SK-N-MC (cell line): Measurements from ENCODE around the gene RPS14.

Experiments used
- DNase-seq: peaks from one replicate; pipeline ENCODE4 v3.0.0-alpha.2; 2011; ENCODE audit warnings: low read depth, low spot score
- H3K27ac ChIP-seq: fragments of 200-600 bp; sonication (generic); 2 replicates; pipeline ENCODE4 v1.5.1; 2016; ENCODE audit warnings: mixed run types
- H3K36me3 ChIP-seq: fragments of 200-600 bp; sonication (generic); 2 replicates; pipeline ENCODE4 v1.6.1; 2017; ENCODE audit warnings: antibody characterized with exemption, low read length, mixed read lengths; ENCODE audit not compliant: insufficient read depth
- H3K4me3 ChIP-seq: fragments of 200-600 bp; sonication (generic); 2 replicates; pipeline ENCODE4 v1.5.1; 2016
- H3K9ac ChIP-seq: fragments of 200-600 bp; sonication (generic); 2 replicates; pipeline ENCODE4 v1.8.0; 2017; ENCODE audit warnings: mixed run types, mixed read lengths; ENCODE audit not compliant: insufficient read length
- H3K9me3 ChIP-seq: fragments of 200-600 bp; sonication (generic); 2 replicates; pipeline ENCODE4 v1.6.1; 2017; ENCODE audit warnings: low read depth, mild to moderate bottlenecking, antibody characterized with exemption, low read length, moderate library complexity, mixed read lengths
- EZH2 ChIP-seq: fragments of 200-600 bp; sonication (generic); IDR thresholded peaks from one replicate; pipeline ENCODE4 v1.6.1; 2017; ENCODE audit warnings: antibody characterized with exemption
- FOXP2 ChIP-seq: optimal IDR thresholded peaks from 2 replicates; pipeline ENCODE3; 2011; ENCODE audit warnings: mild to moderate bottlenecking, moderate library complexity; ENCODE audit not compliant: insufficient read depth; ENCODE audit errors: extremely low read length, control extremely low read depth
- POLR2AphosphoS5 ChIP-seq: IDR thresholded peaks from 2 replicates; pipeline ENCODE4 v1.6.1; 2012; ENCODE audit warnings: mild to moderate bottlenecking, low read depth, low read length, borderline replicate concordance

The RPS14 gene

GRCh38 chr5:150407096-150407720 is 42.3 kb downstream of the RPS14 start:
- no peak for DNase-seq
- no peak overlapping the region for H3K9ac ChIP-seq
- no peaks in the 10 kb centered on the region for H3K36me3 ChIP-seq
- no peak overlapping the region for H3K27ac ChIP-seq
- no peak overlapping the region for H3K4me3 ChIP-seq
- TF ChIP-seq EZH2, result no peak
- no peak for TF ChIP-seq FOXP2
- no peak for TF ChIP-seq POLR2AphosphoS5
- H3K9me3 ChIP-seq, result no peaks in the 10 kb centered on the region

DNA sequence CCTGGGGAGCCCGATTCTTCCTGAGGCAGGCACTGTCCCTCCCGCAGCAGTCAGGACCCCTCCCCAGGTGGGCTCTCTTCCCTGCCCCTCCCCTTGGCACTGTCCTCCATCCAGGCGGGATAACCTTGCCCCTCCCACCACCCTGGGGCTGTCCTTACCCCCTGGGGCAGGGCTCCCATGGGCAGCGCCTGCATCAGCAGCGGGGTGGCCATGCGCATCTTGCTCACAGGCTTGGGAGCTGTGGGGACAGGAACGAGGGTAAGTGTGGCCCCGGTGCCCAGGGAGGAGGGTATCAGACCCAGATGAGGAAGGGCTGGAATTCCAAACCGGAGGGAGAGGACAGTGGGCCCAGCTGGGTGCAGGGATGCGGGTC is 42.8 kb downstream of the RPS14 start:
- TF ChIP-seq POLR2AphosphoS5 (no peak), FOXP2 (no peak), EZH2 (no peak)
- Histone ChIP-seq H3K9ac (no peak overlapping the region), H3K36me3 (no peaks in the 10 kb centered on the region), H3K27ac (no peak overlapping the region), H3K9me3 (no peaks in the 10 kb centered on the region), H3K4me3 (no peak overlapping the region)
- no peak for DNase-seq

GRCh38 chr5:150406103-150406722 is 43.3 kb downstream of the RPS14 start:
- Histone ChIP-seq H3K27ac (no peak overlapping the region), H3K9me3 (no peaks in the 10 kb centered on the region), H3K4me3 (no peak overlapping the region), H3K36me3 (no peaks in the 10 kb centered on the region), H3K9ac (no peak overlapping the region)
- no peak for TF ChIP-seq FOXP2
- TF ChIP-seq EZH2, result no peak
- no peak for TF ChIP-seq POLR2AphosphoS5
- no peak for DNase-seq

- Histone ChIP-seq H3K9me3 (no peaks in the 10 kb centered on the region), H3K9ac (no peak overlapping the region), H3K4me3 (no peak overlapping the region), H3K27ac (no peak overlapping the region), H3K36me3 (peaks cover under 1% of the 10 kb centered on the region)
- TF ChIP-seq POLR2AphosphoS5 (no peak), FOXP2 (no peak)
- DNase-seq, result no peak
Observed at GRCh38 chr5:150404941-150405816, 44.4 kb downstream of the RPS14 start.

DNA sequence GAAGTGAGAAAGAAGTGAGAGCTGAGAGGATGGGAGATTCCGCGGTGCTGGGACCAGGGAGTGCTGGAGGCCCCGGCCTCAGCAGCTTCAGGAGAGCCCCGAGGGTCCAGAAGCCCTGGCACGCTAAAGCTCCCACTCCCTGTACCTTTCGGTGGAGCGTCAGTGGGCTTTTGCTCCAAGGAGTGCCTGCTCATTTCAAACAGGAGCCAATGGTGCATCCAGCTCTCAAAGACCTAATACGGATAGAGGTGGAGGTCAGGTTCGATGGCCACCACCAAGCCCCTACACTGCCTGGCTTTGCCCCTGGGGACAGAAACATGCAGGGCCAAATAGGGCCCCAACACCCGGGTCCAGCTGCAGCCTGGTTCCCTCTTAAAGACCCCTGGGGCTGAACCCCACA is 45.0 kb downstream of the RPS14 start:
- Histone ChIP-seq H3K27ac (no peak overlapping the region), H3K36me3 (peaks cover 7% of the 10 kb centered on the region)

GRCh38 chr5:150404121-150404520 is 45.4 kb downstream of the RPS14 start:
- Histone ChIP-seq H3K9ac (no peak overlapping the region), H3K36me3 (peaks cover 11% of the 10 kb centered on the region)

More for the DNA sequence above, 45.0 kb downstream of the RPS14 start:
- no peaks in the 10 kb centered on the region for H3K9me3 ChIP-seq
- H3K9ac ChIP-seq, result no peak overlapping the region
- TF ChIP-seq FOXP2, result no peak
- no peak for TF ChIP-seq EZH2
- no peak for TF ChIP-seq POLR2AphosphoS5
- no peak overlapping the region for H3K4me3 ChIP-seq
- DNase-seq, result no peak

DNA sequence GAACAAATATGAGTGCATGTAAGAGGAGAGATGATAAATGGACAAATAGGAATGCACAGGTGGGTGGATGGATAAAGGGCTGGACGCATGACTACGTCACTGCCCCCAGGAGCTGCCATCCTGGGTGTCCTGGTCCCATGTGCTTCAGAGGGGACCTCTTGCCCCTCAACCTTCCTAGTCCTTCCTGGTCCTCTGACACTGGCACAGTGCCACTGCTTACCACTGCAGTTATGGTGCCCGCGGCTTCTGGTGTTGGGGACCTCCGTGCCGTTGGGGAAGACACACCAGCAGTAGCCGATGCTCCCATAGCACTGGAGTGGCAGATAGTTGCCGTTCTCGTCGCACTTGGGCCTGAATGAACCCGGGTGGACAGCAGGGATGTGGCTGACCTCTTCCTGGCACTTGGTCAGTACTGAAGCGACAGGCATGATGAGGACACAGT is 46.6 kb downstream of the RPS14 start:
- H3K36me3 ChIP-seq, result peaks cover 20% of the 10 kb centered on the region
- no peak overlapping the region for H3K9ac ChIP-seq
- no peak overlapping the region for H3K27ac ChIP-seq
- no peak overlapping the region for H3K4me3 ChIP-seq
- H3K9me3 ChIP-seq, result no peaks in the 10 kb centered on the region
- TF ChIP-seq EZH2 (no peak), FOXP2 (no peak), POLR2AphosphoS5 (no peak)
- no peak for DNase-seq

More at GRCh38 chr5:150404121-150404520, 45.4 kb downstream of the RPS14 start:
- DNase-seq, result no peak
- Histone ChIP-seq H3K27ac (no peak overlapping the region), H3K9me3 (no peaks in the 10 kb centered on the region), H3K4me3 (no peak overlapping the region)
- TF ChIP-seq POLR2AphosphoS5 (no peak), FOXP2 (no peak), EZH2 (no peak)

GRCh38 chr5:150402229-150402773 is 47.2 kb downstream of the RPS14 start:
- Histone ChIP-seq H3K9ac (no peak overlapping the region), H3K36me3 (peaks cover 20% of the 10 kb centered on the region), H3K9me3 (no peaks in the 10 kb centered on the region), H3K4me3 (no peak overlapping the region), H3K27ac (no peak overlapping the region)
- no peak for TF ChIP-seq POLR2AphosphoS5
- TF ChIP-seq FOXP2, result no peak
- TF ChIP-seq EZH2, result no peak
- no peak for DNase-seq
